Thyroid gland (tissue), 4 donors: ENCODE results near the gene GHRL. TPM values are rescaled to one million over a fixed set of nuclear protein-coding genes. Genes with fewer than 3 reads are reported as not detected.

Source experiments
- DNase-seq, 2 donors: peaks; one replicate each; pipeline ENCODE4 v3.0.0-alpha.2; 2019
- H3K27ac ChIP-seq, 3 donors: fragments of 200-600 bp; sonication (generic); 1 replicate in 2 of 3; 2 replicates in 1 of 3; pipeline ENCODE4 v1.5.1; 2016 to 2019; ENCODE audit warnings: mild to moderate bottlenecking in 1 of 3, moderate library complexity in 1 of 3
- H3K27me3 ChIP-seq: fragments of 200-600 bp; sonication (generic); one replicate; pipeline ENCODE4 v1.5.1; 2019
- H3K36me3 ChIP-seq, 2 donors: fragments of 200-600 bp; sonication (generic); one replicate each; pipeline ENCODE4 v1.5.1; 2016 to 2019
- H3K4me1 ChIP-seq, 2 donors: fragments of 200-600 bp; sonication (generic); one replicate each; pipeline ENCODE4 v1.5.1; 2017 to 2019
- H3K4me3 ChIP-seq, 3 donors: fragments of 200-600 bp; sonication (generic); replicated peaks in 1 of 3; 1 replicate in 2 of 3; 2 replicates in 1 of 3; pipeline ENCODE4 v1.5.1; 2016; ENCODE audit warnings: mild to moderate bottlenecking in 1 of 3
- H3K9me3 ChIP-seq: fragments of 200-600 bp; sonication (generic); one replicate; pipeline ENCODE4 v1.5.1; 2017
- POLR2A ChIP-seq, 2 donors: fragments of 450-650 bp; IDR thresholded peaks; one replicate each; pipeline ENCODE4 v1.6.1; 2017; ENCODE audit warnings: antibody characterized with exemption in 2 of 2, mild to moderate bottlenecking in 2 of 2, moderate library complexity in 1 of 2
- WGBS, 2 donors: methylation state at CpG; one replicate each; pipeline ENCODE4 v1.1.5; 2017; 5-methylcytosine and 5-hydroxymethylcytosine counted together
- intact Hi-C: fragments of 100-400 bp; cut with DNase I; formaldehyde crosslinking; loops from one replicate; pipeline ENCODE4 v1.15.1; 2023
- total RNA-seq, 4 donors: library from RNA; depleted of rRNA; stranded (reverse); fragments of >200 nt; gene quantifications; one replicate each; pipeline ENCODE4 v1.2.3, GENCODE V29; 2016
- TF ChIP-seq, protein P1 (sequence below), 6 experiments: fragments of 200-600 bp in 3 of 6; fragments of 450-650 bp in 3 of 6; sonication (generic) in 3 of 6; IDR thresholded peaks; one replicate each; pipeline ENCODE4 v1.5.1; 2016 to 2019; ENCODE audit warnings: antibody characterized with exemption in 6 of 6, mild to moderate bottlenecking in 2 of 6, inconsistent platforms in 1 of 6, moderate library complexity in 1 of 6

GHRL gene, protein sequence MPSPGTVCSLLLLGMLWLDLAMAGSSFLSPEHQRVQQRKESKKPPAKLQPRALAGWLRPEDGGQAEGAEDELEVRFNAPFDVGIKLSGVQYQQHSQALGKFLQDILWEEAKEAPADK
- 1 to 10 TPM in 2 of 4 donors, under 1 TPM in 1, not detected in 1; 0.56 to 1.2 (median 1.1) TPM for total RNA-seq

DNA sequence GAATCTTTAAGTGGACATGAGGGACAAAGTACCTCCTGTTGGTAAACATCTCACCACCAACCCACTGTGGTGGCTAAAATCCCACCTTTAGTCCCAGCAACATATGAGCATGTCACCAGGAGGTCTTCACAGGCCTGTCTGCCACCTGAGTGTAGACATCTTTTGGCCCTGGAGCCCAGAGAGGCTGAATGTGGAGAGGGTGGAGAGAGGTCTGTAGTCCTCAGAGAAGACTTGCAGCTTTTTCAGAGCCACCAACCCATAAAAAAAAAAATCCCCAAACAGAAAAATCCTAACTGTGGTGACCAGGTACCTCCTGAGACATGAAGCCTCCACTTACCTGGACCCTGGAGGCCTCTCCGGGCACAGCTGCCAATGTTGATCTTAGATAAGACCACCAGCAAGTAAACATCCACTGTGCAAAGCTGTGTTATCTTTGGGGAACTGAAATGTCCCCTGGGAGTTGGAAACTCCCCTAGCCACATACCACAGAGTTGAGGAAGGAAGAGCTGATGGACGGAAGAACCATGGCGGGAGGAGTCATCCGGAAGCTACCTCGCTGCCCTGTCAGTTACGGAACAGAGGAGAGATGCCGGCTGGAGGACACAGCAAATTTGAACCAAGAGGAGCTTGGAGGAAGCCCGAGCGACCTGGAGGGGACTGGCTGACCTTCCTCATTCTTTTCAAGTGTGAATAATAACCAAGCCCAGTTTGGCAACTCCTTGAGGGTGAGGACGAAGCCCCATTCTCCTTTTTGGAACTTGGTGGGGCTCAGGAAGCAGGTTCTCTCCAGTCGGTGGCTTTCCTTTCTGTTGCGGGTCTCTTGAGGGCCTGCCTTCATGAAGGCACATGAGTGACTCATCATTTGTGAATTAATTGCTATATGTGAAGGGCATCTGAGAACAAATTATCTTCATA lies at the start of gene GHRL:
Gene GHRL, minus strand, starts transcription at position 443 of the 915 bp plus-strand sequence. CDS start 2,767 bp downstream, outside the sequence.
- Histone ChIP-seq H3K9me3 (no peaks in the 10 kb centered on the region), H3K36me3 (peaks cover 0 to 5% of the 10 kb centered on the region in 2 donors), H3K27me3 (no peaks in the 10 kb centered on the region), H3K4me1 (no peaks in the 10 kb centered on the region), H3K4me3 (no peak within 1 kb of the TSS), H3K27ac (no peak within 1 kb of the TSS)
- intact Hi-C loops, result no loop called here
- DNase-seq, result no peak
- TF ChIP-seq POLR2A (IDR thresholded peaks at IDR 0.05), result no peak
- TF ChIP-seq, protein P1, sequence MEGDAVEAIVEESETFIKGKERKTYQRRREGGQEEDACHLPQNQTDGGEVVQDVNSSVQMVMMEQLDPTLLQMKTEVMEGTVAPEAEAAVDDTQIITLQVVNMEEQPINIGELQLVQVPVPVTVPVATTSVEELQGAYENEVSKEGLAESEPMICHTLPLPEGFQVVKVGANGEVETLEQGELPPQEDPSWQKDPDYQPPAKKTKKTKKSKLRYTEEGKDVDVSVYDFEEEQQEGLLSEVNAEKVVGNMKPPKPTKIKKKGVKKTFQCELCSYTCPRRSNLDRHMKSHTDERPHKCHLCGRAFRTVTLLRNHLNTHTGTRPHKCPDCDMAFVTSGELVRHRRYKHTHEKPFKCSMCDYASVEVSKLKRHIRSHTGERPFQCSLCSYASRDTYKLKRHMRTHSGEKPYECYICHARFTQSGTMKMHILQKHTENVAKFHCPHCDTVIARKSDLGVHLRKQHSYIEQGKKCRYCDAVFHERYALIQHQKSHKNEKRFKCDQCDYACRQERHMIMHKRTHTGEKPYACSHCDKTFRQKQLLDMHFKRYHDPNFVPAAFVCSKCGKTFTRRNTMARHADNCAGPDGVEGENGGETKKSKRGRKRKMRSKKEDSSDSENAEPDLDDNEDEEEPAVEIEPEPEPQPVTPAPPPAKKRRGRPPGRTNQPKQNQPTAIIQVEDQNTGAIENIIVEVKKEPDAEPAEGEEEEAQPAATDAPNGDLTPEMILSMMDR (IDR thresholded peaks at IDR 0.05), result no peak
- 72 to 76% methylated on average over 11 to 12 of the region's 12 CpGs for WGBS, 2 donors

DNA sequence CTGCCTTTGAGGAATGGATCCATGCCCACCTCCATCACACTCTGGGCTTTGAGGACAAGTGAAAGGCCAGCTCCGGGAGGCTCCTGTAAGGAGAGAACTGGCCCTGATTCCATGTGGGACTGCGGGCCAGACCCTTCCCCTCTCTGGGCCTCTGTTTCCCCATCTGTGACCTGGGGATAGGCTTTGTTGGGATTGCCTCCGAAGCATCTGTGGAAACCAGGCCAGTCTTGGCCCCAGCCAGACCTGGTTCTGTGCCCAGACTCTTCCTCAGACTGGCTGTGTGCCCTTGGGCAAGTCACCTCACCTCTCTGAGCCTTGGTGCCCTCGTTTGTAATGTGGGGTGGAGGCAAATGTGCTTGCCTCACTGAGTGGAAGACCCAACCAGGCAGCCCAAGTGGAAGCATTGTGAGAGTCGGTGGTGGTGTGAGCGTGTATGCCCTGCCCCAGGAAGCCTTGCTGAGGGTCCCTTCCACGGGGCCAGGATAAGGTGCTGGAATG lies 49.2 kb upstream of the GHRL start:
- H3K36me3 ChIP-seq, result no peaks in the 10 kb centered on the region
- 78 to 85% methylated on average over 7 of the region's 7 CpGs for WGBS, 2 donors
- intact Hi-C loops, result loop anchor here (5.0 kb wide), 1 partner anchor 400 kb away; no protein-coding TSS in a partner anchor
- no peak overlapping the region for H3K4me3 ChIP-seq
- no peak overlapping the region for H3K27ac ChIP-seq
- no peaks in the 10 kb centered on the region for H3K27me3 ChIP-seq
- TF ChIP-seq, protein P1 (IDR thresholded peaks at IDR 0.05), result no peak
- TF ChIP-seq POLR2A (IDR thresholded peaks at IDR 0.05), result no peak
- no peaks in the 10 kb centered on the region for H3K4me1 ChIP-seq
- no peaks in the 10 kb centered on the region for H3K9me3 ChIP-seq
- DNase-seq, result no peak

DNA sequence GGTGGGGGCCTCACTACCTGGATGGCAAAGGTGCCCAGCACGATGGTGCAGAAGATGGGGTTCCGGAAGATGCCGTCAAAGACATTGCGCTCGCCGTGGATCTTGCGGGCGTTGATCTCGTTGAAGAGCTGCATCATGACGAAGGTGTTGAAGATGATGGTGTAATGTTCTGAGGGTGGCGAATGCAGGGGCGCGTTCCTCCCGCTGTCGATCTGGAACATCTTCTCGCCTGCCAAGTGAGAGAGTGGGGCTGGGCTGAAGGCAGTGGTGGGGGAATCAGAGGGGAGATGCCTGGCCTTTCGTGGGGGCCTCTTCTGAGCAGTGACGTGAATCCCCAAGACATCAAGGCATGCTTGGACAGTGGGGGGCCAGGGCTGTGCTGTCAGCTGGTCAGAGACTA lies 47.7 kb upstream of the GHRL start:
- H3K27ac ChIP-seq, result no peak overlapping the region
- no peak overlapping the region for H3K4me3 ChIP-seq
- TF ChIP-seq POLR2A (IDR thresholded peaks at IDR 0.05), result no peak
- TF ChIP-seq, protein P1 (IDR thresholded peaks at IDR 0.05), result no peak
- DNase-seq, result no peak
- H3K9me3 ChIP-seq, result no peaks in the 10 kb centered on the region
- H3K27me3 ChIP-seq, result no peaks in the 10 kb centered on the region
- no peaks in the 10 kb centered on the region for H3K36me3 ChIP-seq
- WGBS, 2 donors, result 86 to 89% methylated on average over 18 of the region's 18 CpGs
- intact Hi-C loops, result loop anchor here (5.0 kb wide), 1 partner anchor 402 kb away; no protein-coding TSS in a partner anchor
- no peaks in the 10 kb centered on the region for H3K4me1 ChIP-seq

DNA sequence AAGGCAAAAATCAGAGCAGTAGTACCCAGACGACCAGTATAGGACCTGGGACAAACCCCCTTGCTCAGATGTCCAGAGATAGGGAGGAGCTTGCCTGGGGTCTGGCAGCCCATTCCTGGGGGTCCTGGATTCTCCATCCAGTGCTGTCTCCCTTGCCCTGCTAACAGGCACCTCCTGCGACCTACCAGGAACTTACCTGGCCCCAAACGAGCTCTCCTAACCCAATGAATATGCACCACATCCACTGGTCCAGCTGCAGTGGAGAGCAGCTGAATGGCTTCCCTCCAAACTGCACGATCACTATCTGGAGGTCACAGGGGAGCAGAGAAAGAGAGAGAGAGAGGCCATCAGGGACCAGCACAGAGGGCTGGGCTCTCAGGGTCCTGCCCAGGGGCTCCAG lies 47.3 kb upstream of the GHRL start:
- Histone ChIP-seq H3K27me3 (no peaks in the 10 kb centered on the region), H3K36me3 (no peaks in the 10 kb centered on the region), H3K27ac (no peak overlapping the region), H3K4me1 (no peaks in the 10 kb centered on the region), H3K4me3 (no peak overlapping the region), H3K9me3 (no peaks in the 10 kb centered on the region)
- no peak for DNase-seq
- 54% methylated on average over 3 to 4 of the region's 4 CpGs for WGBS, 2 donors
- no peak for TF ChIP-seq POLR2A (IDR thresholded peaks at IDR 0.05)
- intact Hi-C loops, result loop anchor here (5.0 kb wide), 1 partner anchor 402 kb away; no protein-coding TSS in a partner anchor

DNA sequence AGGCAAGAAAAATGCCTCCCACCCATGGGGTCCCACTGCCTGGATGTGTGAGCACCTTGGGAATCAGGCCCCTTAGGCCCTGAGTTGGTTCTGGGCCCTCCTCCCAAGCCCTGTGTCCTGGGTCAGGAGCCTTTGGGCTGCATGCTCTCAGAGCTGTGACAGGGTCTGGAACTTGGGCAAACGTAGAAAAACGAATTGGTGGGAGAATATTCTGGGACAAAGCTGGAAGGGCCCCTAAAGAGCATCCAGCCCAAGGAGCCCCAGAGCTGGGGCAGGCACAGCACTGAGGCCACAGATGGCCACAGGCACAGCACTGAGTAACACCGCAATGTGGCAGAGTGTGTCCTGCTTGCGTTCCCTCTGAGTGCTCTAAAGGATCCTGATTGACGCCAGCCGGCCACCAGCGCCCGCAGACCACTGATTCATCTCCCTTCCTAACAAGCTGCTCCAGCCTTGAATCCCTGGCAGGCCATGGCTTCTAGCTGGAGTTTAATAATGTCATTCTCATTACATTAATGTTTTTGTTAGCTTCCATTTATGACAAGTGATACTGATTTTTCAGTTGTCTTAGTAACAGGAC lies 46.7 kb upstream of the GHRL start:
- Histone ChIP-seq H3K36me3 (no peaks in the 10 kb centered on the region), H3K4me1 (no peaks in the 10 kb centered on the region), H3K27me3 (no peaks in the 10 kb centered on the region), H3K4me3 (no peak overlapping the region), H3K9me3 (no peaks in the 10 kb centered on the region), H3K27ac (no peak overlapping the region)
- intact Hi-C loops, result no loop called here
- DNase-seq, result no peak
- WGBS, 2 donors, result 75 to 78% methylated on average over 8 of the region's 8 CpGs
- TF ChIP-seq, protein P1 (IDR thresholded peaks at IDR 0.05), result no peak
- TF ChIP-seq POLR2A (IDR thresholded peaks at IDR 0.05), result no peak
